H9 (cell line): ENCODE results near the gene PLAGL1. TPM values are rescaled to one million over a fixed set of nuclear protein-coding genes. Genes with fewer than 3 reads are reported as not detected.

ENCODE experiments used
- DNase-seq: peaks from one replicate; pipeline ENCODE4 v3.0.0-alpha.2; 2017
- H2AFZ ChIP-seq: one replicate; pipeline ENCODE4 v1.6.1; 2013; ENCODE audit warnings: mild to moderate bottlenecking, low read length, control low read depth, moderate library complexity
- H2AK5ac ChIP-seq: 2 replicates; pipeline ENCODE4 v1.6.1; 2013; ENCODE audit warnings: low read length, control low read depth, mixed read lengths; ENCODE audit not compliant: insufficient read length
- H2BK120ac ChIP-seq: one replicate; pipeline ENCODE4 v1.6.1; 2013; ENCODE audit warnings: low read depth, mild to moderate bottlenecking, low read length, control low read depth, inconsistent platforms; ENCODE audit not compliant: poor library complexity, severe bottlenecking
- H2BK12ac ChIP-seq: 2 replicates; pipeline ENCODE4 v1.6.1; 2013; ENCODE audit warnings: low read length, control low read depth, mixed read lengths, low read depth; ENCODE audit not compliant: insufficient read length
- H2BK15ac ChIP-seq: 2 replicates; pipeline ENCODE4 v1.6.1; 2013; ENCODE audit warnings: low read depth, low read length, control low read depth
- H2BK20ac ChIP-seq: one replicate; pipeline ENCODE4 v1.6.1; 2013; ENCODE audit warnings: low read depth, mild to moderate bottlenecking, low read length, control low read depth, inconsistent platforms; ENCODE audit not compliant: poor library complexity, severe bottlenecking
- H2BK5ac ChIP-seq: 2 replicates; pipeline ENCODE4 v1.6.1; 2013; ENCODE audit warnings: low read length, control low read depth, mixed read lengths; ENCODE audit not compliant: insufficient read length
- H3K14ac ChIP-seq: 2 replicates; pipeline ENCODE4 v1.6.1; 2013; ENCODE audit warnings: low read length, control low read depth; ENCODE audit not compliant: insufficient read depth
- H3K18ac ChIP-seq: 2 replicates; pipeline ENCODE4 v1.6.1; 2013; ENCODE audit warnings: low read depth, mild to moderate bottlenecking, mixed read lengths, low read length, control low read depth; ENCODE audit not compliant: insufficient read length
- H3K23ac ChIP-seq: 2 replicates; pipeline ENCODE4 v1.6.1; 2013; ENCODE audit warnings: low read length, control low read depth, mixed read lengths, low read depth; ENCODE audit not compliant: insufficient read length
- H3K23me2 ChIP-seq: 2 replicates; pipeline ENCODE4 v1.6.1; 2013; ENCODE audit warnings: low read depth, mild to moderate bottlenecking, mixed read lengths, low read length, control low read depth; ENCODE audit not compliant: insufficient read length, poor library complexity, severe bottlenecking
- H3K27ac ChIP-seq: 2 replicates; pipeline ENCODE4 v1.5.1; 2013; ENCODE audit warnings: low read length, control low read depth, mixed read lengths, low read depth; ENCODE audit not compliant: insufficient read length
- H3K27me3 ChIP-seq: 2 replicates; pipeline ENCODE4 v1.6.1; 2013; ENCODE audit warnings: low read length, control low read depth, inconsistent platforms; ENCODE audit not compliant: insufficient read depth
- H3K4ac ChIP-seq: 2 replicates; pipeline ENCODE4 v1.6.1; 2013; ENCODE audit warnings: low read depth, mild to moderate bottlenecking, control low read depth, inconsistent platforms, low read length, moderate library complexity
- H3K4me1 ChIP-seq: 2 replicates; pipeline ENCODE4 v1.6.1; 2013; ENCODE audit warnings: low read length, control low read depth, inconsistent platforms; ENCODE audit not compliant: insufficient read depth
- H3K4me2 ChIP-seq: 2 replicates; pipeline ENCODE4 v1.6.1; 2013; ENCODE audit warnings: low read length, control low read depth, mixed read lengths; ENCODE audit not compliant: insufficient read length, insufficient read depth
- H3K56ac ChIP-seq: 2 replicates; pipeline ENCODE4 v1.6.1; 2013; ENCODE audit warnings: low read depth, mild to moderate bottlenecking, mixed read lengths, low read length, control low read depth; ENCODE audit not compliant: insufficient read length
- H3K79me1 ChIP-seq: 2 replicates; pipeline ENCODE4 v1.6.1; 2013; ENCODE audit warnings: low read depth, mild to moderate bottlenecking, moderate library complexity, low read length, control low read depth, inconsistent platforms; ENCODE audit not compliant: insufficient read depth, poor library complexity, severe bottlenecking
- H3K79me2 ChIP-seq: 2 replicates; pipeline ENCODE4 v1.6.1; 2013; ENCODE audit warnings: low read length, control low read depth, inconsistent platforms; ENCODE audit not compliant: insufficient read depth
- H3K9ac ChIP-seq: 2 replicates; pipeline ENCODE4 v1.6.1; 2013; ENCODE audit warnings: low read length, control low read depth, mixed read lengths; ENCODE audit not compliant: insufficient read length; ENCODE audit errors: extremely low read depth
- H3K9me3 ChIP-seq: one replicate; pipeline ENCODE4 v1.6.1; 2013; ENCODE audit warnings: low read depth, low read length, inconsistent platforms; ENCODE audit not compliant: control insufficient read depth
- H3T11ph ChIP-seq: one replicate; pipeline ENCODE4 v1.6.1; 2013; ENCODE audit warnings: mild to moderate bottlenecking, low read length, control low read depth, inconsistent platforms
- H4K20me1 ChIP-seq: one replicate; pipeline ENCODE4 v1.6.1; 2013; ENCODE audit not compliant: control insufficient read depth, insufficient read length, insufficient read depth
- H4K5ac ChIP-seq: 2 replicates; pipeline ENCODE4 v1.6.1; 2013; ENCODE audit warnings: low read depth, mild to moderate bottlenecking, mixed read lengths, low read length, control low read depth; ENCODE audit not compliant: insufficient read length
- H4K8ac ChIP-seq: replicated peaks from 2 replicates; pipeline ENCODE4 v1.6.1; 2013; ENCODE audit warnings: low read length, control low read depth, mixed read lengths, low read depth; ENCODE audit not compliant: insufficient read length
- H4K91ac ChIP-seq: 2 replicates; pipeline ENCODE4 v1.6.1; 2013; ENCODE audit warnings: low read depth, mild to moderate bottlenecking, moderate library complexity, mixed read lengths, low read length, control low read depth; ENCODE audit not compliant: insufficient read length
- H3K27ac Mint-ChIP-seq, 3 experiments: 2 replicates in 2 of 3; 3 replicates in 1 of 3; pipeline ENCODE4 v1.8.0; 2020 to 2021; ENCODE audit warnings: mixed read lengths in 3 of 3, mild to moderate bottlenecking in 1 of 3, moderate library complexity in 1 of 3
- H3K27me3 Mint-ChIP-seq: 2 replicates; pipeline ENCODE4 v1.8.0; 2021; ENCODE audit warnings: low read depth, mild to moderate bottlenecking, moderate library complexity, mixed read lengths
- H3K36me3 Mint-ChIP-seq, 3 experiments: 2 replicates in 2 of 3; 3 replicates in 1 of 3; pipeline ENCODE4 v1.8.0; 2020 to 2021; ENCODE audit warnings: low read depth in 3 of 3, mixed read lengths in 3 of 3; ENCODE audit not compliant: insufficient read depth in 1 of 3
- H3K4me1 Mint-ChIP-seq, 2 experiments: 2 replicates each; pipeline ENCODE4 v1.8.0; 2020; ENCODE audit warnings: mixed read lengths in 2 of 2
- H3K4me3 Mint-ChIP-seq, 2 experiments: 2 replicates in 1 of 2; 3 replicates in 1 of 2; pipeline ENCODE4 v1.8.0; 2020 to 2021; ENCODE audit warnings: mild to moderate bottlenecking in 2 of 2, mixed read lengths in 2 of 2, moderate library complexity in 1 of 2
- H3K9me3 Mint-ChIP-seq, 2 experiments: 2 replicates in 1 of 2; 3 replicates in 1 of 2; pipeline ENCODE4 v1.8.0; 2020; ENCODE audit warnings: mild to moderate bottlenecking in 2 of 2, mixed read lengths in 2 of 2, moderate library complexity in 1 of 2
- CTCF ChIP-seq: fragments of 200-600 bp; sonication (generic); conservative IDR thresholded peaks from 3 replicates; pipeline ENCODE4 v1.8.0; 2021; ENCODE audit warnings: antibody characterized with exemption, mild to moderate bottlenecking
- WGBS: extraction: QIAGEN DNeasy Blood & Tissue Kit; methylation state at CpG from one replicate; pipeline ENCODE4 v1.1.7; 2013; ENCODE audit warnings: missing lambda C conversion rate, low lambda C conversion rate, mixed read lengths; ENCODE audit not compliant: insufficient read length; ENCODE audit errors: extremely low coverage; 5-methylcytosine and 5-hydroxymethylcytosine counted together
- total RNA-seq: library from RNA; stranded (reverse); gene quantifications from 2 replicates; pipeline ENCODE4 v1.2.1, GENCODE V29; 2021

The PLAGL1 gene
- total RNA-seq, 1 experiment from 2014 or later, result 1.9 TPM

- Histone ChIP-seq H3K9ac (no peak overlapping the region), H2BK12ac (no peak overlapping the region), H2BK15ac (no peak overlapping the region), H3K18ac (no peak overlapping the region), H2AK5ac (no peak overlapping the region), H3K23me2 (no peaks in the 10 kb centered on the region), H3K4ac (no peak overlapping the region), H3K79me2 (no peaks in the 10 kb centered on the region), H4K91ac (no peak overlapping the region), H3K79me1 (no peaks in the 10 kb centered on the region), H3K9me3 (no peaks in the 10 kb centered on the region), H2BK20ac (no peak overlapping the region), H3K4me2 (no peak overlapping the region), H2BK5ac (no peak overlapping the region), H3K4me1 (peaks cover 4% of the 10 kb centered on the region; the same call in 1 of the 2 replicates), H3T11ph (no peak overlapping the region), H4K20me1 (no peaks in the 10 kb centered on the region), H4K8ac (no peak overlapping the region), H3K56ac (no peak overlapping the region), H2AFZ (no peak overlapping the region), H3K27me3 (peaks cover 88% of the 10 kb centered on the region), H3K23ac (no peak overlapping the region), H2BK120ac (no peak overlapping the region), H3K14ac (no peak overlapping the region), H4K5ac (no peak overlapping the region), H3K27ac (no peak overlapping the region)
- no peaks in the 10 kb centered on the region; the same call in 1 of the 2 replicates for H3K27me3 Mint-ChIP-seq
- H3K9me3 Mint-ChIP-seq, result peaks cover 0 to 12% of the 10 kb centered on the region in 2 experiments; a peak in 2 of 5 replicates
- peaks cover 56 to 60% of the 10 kb centered on the region in 2 experiments for H3K4me1 Mint-ChIP-seq
- no peak overlapping the region for H3K27ac Mint-ChIP-seq
- H3K4me3 Mint-ChIP-seq, result no peak overlapping the region
- TF ChIP-seq CTCF, result no peak
- no peak for DNase-seq
- WGBS, result no CpG with 5 or more reads among the region's 1 CpG
- H3K36me3 Mint-ChIP-seq, result no peaks in the 10 kb centered on the region
Observed at GRCh38 chr6:143966312-143966711, 41.7 kb downstream of the PLAGL1 start.
